ENCODE measurements around the gene CFD.

Gene CFD

GRCh38 chr19:906480-906879 lies 47.0 kb downstream of the CFD start:
- no peak for DNase-seq (ENCODE audit: low read depth)

GRCh38 chr19:907183-907853 lies 47.9 kb downstream of the CFD start:
- DNase-seq (ENCODE audit: low read depth), result no peak

GRCh38 chr19:911197-912033 lies 52.0 kb downstream of the CFD start:
- DNase-seq (ENCODE audit: low read depth), result no peak

GRCh38 chr19:912181-913079 lies 53.0 kb downstream of the CFD start:
- no peak for DNase-seq (ENCODE audit: low read depth)
